Measurements from ENCODE around the gene CACNA1B.

GRCh38 chr9:138114501-138115245 lies 237.1 kb downstream of the CACNA1B start:
- TF ChIP-seq CTCF (IDR thresholded peaks at IDR 0.05) (no peak), POLR2A (IDR thresholded peaks at IDR 0.05) (no peak)

All from vagina (tissue), 2 donors.